PFSK-1 (cell line): ENCODE results near the gene THRB.

Source experiments
- FOXP2 ChIP-seq: optimal IDR thresholded peaks from 2 replicates; pipeline ENCODE3; 2011; ENCODE audit warnings: borderline replicate concordance, control low read depth, inconsistent platforms; ENCODE audit not compliant: insufficient read depth; ENCODE audit errors: extremely low read length, extremely low read depth
- POLR2AphosphoS5 ChIP-seq: IDR thresholded peaks from 2 replicates; pipeline ENCODE4 v1.6.1; 2012; ENCODE audit warnings: low read depth, mild to moderate bottlenecking, control low read depth, low read length, moderate library complexity
- SIN3A ChIP-seq: IDR thresholded peaks from 2 replicates; pipeline ENCODE4 v1.6.1; 2012; ENCODE audit warnings: mild to moderate bottlenecking, low read length, moderate library complexity, borderline replicate concordance; ENCODE audit not compliant: insufficient read depth
- TAF1 ChIP-seq: IDR thresholded peaks from 2 replicates; pipeline ENCODE4 v1.6.1; 2012; ENCODE audit warnings: low read length, control low read depth, borderline replicate concordance; ENCODE audit not compliant: insufficient read depth
- TF ChIP-seq, protein P1 (sequence below), 2 experiments: IDR thresholded peaks; 2 replicates each; pipeline versions ENCODE4 v1.6.1 to v1.8.0; 2011 to 2012; ENCODE audit warnings: low read depth in 2 of 2, low read length in 2 of 2, control low read depth in 1 of 2, inconsistent platforms in 1 of 2, mild to moderate bottlenecking in 1 of 2, moderate library complexity in 1 of 2; ENCODE audit not compliant: insufficient read depth in 1 of 2

DNA sequence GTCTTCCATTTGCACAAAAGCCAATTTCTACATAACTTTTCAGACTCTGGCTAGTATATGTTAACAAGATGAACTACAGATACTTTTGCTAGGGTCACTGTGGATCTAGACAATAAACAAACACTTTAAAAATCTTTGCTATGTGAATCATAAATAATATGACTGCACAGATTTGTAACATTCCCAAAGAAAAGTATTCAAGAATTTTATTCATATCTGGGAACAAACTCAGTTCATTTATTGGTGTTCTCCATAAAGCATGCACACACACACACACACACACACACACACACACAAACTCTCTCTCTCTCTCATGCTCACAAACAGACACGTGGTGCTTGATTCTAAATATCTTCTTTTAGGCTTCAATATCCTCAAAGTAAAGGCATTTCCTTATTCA is 18.8 kb upstream of the THRB start:
- TF ChIP-seq TAF1 (no peak), SIN3A (no peak), POLR2AphosphoS5 (no peak), FOXP2 (no peak)
- TF ChIP-seq, protein P1, sequence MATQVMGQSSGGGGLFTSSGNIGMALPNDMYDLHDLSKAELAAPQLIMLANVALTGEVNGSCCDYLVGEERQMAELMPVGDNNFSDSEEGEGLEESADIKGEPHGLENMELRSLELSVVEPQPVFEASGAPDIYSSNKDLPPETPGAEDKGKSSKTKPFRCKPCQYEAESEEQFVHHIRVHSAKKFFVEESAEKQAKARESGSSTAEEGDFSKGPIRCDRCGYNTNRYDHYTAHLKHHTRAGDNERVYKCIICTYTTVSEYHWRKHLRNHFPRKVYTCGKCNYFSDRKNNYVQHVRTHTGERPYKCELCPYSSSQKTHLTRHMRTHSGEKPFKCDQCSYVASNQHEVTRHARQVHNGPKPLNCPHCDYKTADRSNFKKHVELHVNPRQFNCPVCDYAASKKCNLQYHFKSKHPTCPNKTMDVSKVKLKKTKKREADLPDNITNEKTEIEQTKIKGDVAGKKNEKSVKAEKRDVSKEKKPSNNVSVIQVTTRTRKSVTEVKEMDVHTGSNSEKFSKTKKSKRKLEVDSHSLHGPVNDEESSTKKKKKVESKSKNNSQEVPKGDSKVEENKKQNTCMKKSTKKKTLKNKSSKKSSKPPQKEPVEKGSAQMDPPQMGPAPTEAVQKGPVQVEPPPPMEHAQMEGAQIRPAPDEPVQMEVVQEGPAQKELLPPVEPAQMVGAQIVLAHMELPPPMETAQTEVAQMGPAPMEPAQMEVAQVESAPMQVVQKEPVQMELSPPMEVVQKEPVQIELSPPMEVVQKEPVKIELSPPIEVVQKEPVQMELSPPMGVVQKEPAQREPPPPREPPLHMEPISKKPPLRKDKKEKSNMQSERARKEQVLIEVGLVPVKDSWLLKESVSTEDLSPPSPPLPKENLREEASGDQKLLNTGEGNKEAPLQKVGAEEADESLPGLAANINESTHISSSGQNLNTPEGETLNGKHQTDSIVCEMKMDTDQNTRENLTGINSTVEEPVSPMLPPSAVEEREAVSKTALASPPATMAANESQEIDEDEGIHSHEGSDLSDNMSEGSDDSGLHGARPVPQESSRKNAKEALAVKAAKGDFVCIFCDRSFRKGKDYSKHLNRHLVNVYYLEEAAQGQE (IDR thresholded peaks at IDR 0.05; ENCODE audit: insufficient read depth in 1 of 2, low read depth in 2 of 2, low read length in 2 of 2): no peak
